OCI-LY7 (cell line): ENCODE results near the gene PTPA. TPM values are rescaled to one million over a fixed set of nuclear protein-coding genes. Genes with fewer than 3 reads are reported as not detected.
"Not testable (repeated sequence)": the region's sequence is repeated elsewhere in the genome, so short reads cannot be mapped to it uniquely, and the experiment has no call there.

ENCODE experiments used
- BruUV-seq: library from RNA; stranded (reverse); fragments of 400-500 nt; replicated peaks from 2 replicates; lab custom pipeline; 2021; lab: Mats Ljungman, UMichigan
- CTCF ChIA-PET: fragments of 300-600 bp; sonication (Branson Sonifier 250); formaldehyde crosslinking; loops from one replicate; lab custom pipeline; 2022; ENCODE audit warnings: antibody characterized with exemption; ENCODE audit not compliant: unreplicated experiment; lab: Charles Lee
- POLR2A ChIA-PET: fragments of 300-600 bp; sonication (Branson Sonifier 250); formaldehyde crosslinking; loops from one replicate; lab custom pipeline; 2022; ENCODE audit warnings: antibody characterized with exemption; lab: Charles Lee
- DNase-seq: peaks from one replicate; pipeline ENCODE4 v3.0.0-alpha.2; 2015; ENCODE audit warnings: low spot score
- H2AFZ ChIP-seq: fragments of 200-600 bp; sonication (generic), shearing (Covaris generic); 2 replicates; pipeline ENCODE4 v1.6.1; 2014; ENCODE audit warnings: mild to moderate bottlenecking, antibody characterized with exemption, low read length, moderate library complexity
- H3K27ac ChIP-seq: fragments of 200-600 bp; sonication (generic); 2 replicates; pipeline ENCODE4 v1.5.1; 2014; ENCODE audit warnings: mixed run types, low read depth, mild to moderate bottlenecking, moderate library complexity, low read length, inconsistent platforms; ENCODE audit not compliant: poor library complexity, severe bottlenecking
- H3K36me3 ChIP-seq: fragments of 200-600 bp; sonication (generic); 2 replicates; pipeline ENCODE4 v1.6.1; 2014; ENCODE audit warnings: mild to moderate bottlenecking, antibody characterized with exemption, low read length, moderate library complexity, mixed read lengths; ENCODE audit not compliant: insufficient read depth
- H3K4me1 ChIP-seq: fragments of 200-600 bp; sonication (generic); 2 replicates; pipeline ENCODE4 v1.5.1; 2014; ENCODE audit warnings: mild to moderate bottlenecking, low read length; ENCODE audit not compliant: insufficient read depth, poor library complexity, severe bottlenecking
- H3K4me2 ChIP-seq: fragments of 200-600 bp; sonication (generic); 2 replicates; pipeline ENCODE4 v1.6.1; 2014; ENCODE audit warnings: mild to moderate bottlenecking, low read length
- H3K4me3 ChIP-seq: fragments of 200-600 bp; sonication (generic); 2 replicates; pipeline ENCODE4 v1.5.1; 2014; ENCODE audit warnings: mild to moderate bottlenecking, low read depth, low read length; ENCODE audit not compliant: poor library complexity, severe bottlenecking
- H3K79me2 ChIP-seq: fragments of 200-600 bp; sonication (generic); 2 replicates; pipeline ENCODE4 v1.6.1; 2016; ENCODE audit warnings: low read depth, mild to moderate bottlenecking, low read length, moderate library complexity, mixed read lengths; ENCODE audit not compliant: insufficient read depth
- H3K9me2 ChIP-seq: fragments of 200-600 bp; sonication (generic); 2 replicates; pipeline ENCODE4 v1.6.1; 2016; ENCODE audit warnings: mild to moderate bottlenecking, low read length, mixed read lengths; ENCODE audit not compliant: insufficient read depth
- H3K9me3 ChIP-seq: fragments of 200-600 bp; sonication (generic); 2 replicates; pipeline ENCODE4 v1.6.1; 2014; ENCODE audit warnings: mild to moderate bottlenecking, mixed run types, low read length, mixed read lengths
- H4K20me1 ChIP-seq: fragments of 200-600 bp; sonication (generic); 2 replicates; pipeline ENCODE4 v1.6.1; 2014; ENCODE audit warnings: mild to moderate bottlenecking, antibody characterized with exemption, low read length, moderate library complexity, mixed read lengths; ENCODE audit not compliant: insufficient read depth
- CTCF ChIP-seq: fragments of 200-600 bp; sonication (generic); conservative IDR thresholded peaks from 2 replicates; pipeline ENCODE4 v1.5.1; 2014; ENCODE audit warnings: mild to moderate bottlenecking, antibody characterized with exemption, low read length, moderate library complexity, mixed read lengths
- EZH2phosphoT487 ChIP-seq: fragments of 200-600 bp; sonication (generic); IDR thresholded peaks from 2 replicates; pipeline ENCODE4 v1.6.1; 2018; ENCODE audit warnings: low read depth, borderline replicate concordance, mild to moderate bottlenecking, mixed run types, antibody characterized with exemption, low read length, moderate library complexity, mixed read lengths
- intact Hi-C: fragments of 100-400 bp; cut with micrococcal nuclease; formaldehyde crosslinking; loops from one replicate; pipeline ENCODE4 v1.10.0; 2022; ENCODE audit not compliant: unreplicated experiment
- total RNA-seq, 2 experiments: library from RNA; depleted of rRNA in 1 of 2; stranded (reverse); fragments of >200 nt in 1 of 2; shearing (Covaris generic) in 1 of 2; gene quantifications; 2 replicates each; pipeline ENCODE4 v1.2.3, GENCODE V29; 2014 to 2022

PTPA gene
- total RNA-seq, 2 experiments from 2014 or later, result 106 to 111 TPM

DNA sequence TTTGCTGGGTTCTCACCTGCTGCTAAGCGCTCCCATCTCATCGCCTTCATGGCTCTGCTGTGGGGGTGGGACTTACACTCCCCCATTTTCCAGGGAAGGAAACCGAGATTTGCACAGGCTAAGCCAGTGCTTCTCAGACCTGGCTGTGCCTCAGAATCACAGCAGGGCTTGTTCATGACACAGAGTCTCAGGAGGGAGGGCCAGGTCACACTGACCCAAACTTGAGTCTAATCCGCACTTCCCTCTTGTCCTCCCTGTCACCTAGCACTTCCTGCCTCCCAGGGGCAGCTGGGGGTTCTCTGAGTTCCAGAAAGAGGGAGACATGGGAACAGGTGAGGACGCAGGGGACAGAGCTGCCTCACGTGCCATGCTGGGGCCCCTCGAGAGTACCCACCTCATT lies 82.4 kb downstream of the PTPA start:
- POLR2A ChIA-PET, result no interaction called here
- H3K9me3 ChIP-seq, result 0 out of 2 replicates have a peak, but pooled peaks cover 6% of the 10 kb centered on the region
- no peak overlapping the region for H3K4me3 ChIP-seq
- H3K36me3 ChIP-seq, result no peaks in the 10 kb centered on the region
- no peaks in the 10 kb centered on the region for H3K4me1 ChIP-seq
- CTCF ChIA-PET, result no interaction called here
- no peak for DNase-seq
- TF ChIP-seq CTCF (no peak), EZH2phosphoT487 (no peak)
- intact Hi-C loops, result no loop called here
- no peak overlapping the region for H3K27ac ChIP-seq
- no TSS peak for BruUV-seq
- H3K4me2 ChIP-seq, result no peak overlapping the region
- no peaks in the 10 kb centered on the region for H3K79me2 ChIP-seq
- no peaks in the 10 kb centered on the region for H3K9me2 ChIP-seq
- no peaks in the 10 kb centered on the region for H4K20me1 ChIP-seq
- H2AFZ ChIP-seq, result no peak overlapping the region

- H3K9me3 ChIP-seq, result 0 out of 2 replicates have a peak, but pooled peaks cover 6% of the 10 kb centered on the region
- intact Hi-C loops, result no loop called here
- no peaks in the 10 kb centered on the region for H3K79me2 ChIP-seq
- no peaks in the 10 kb centered on the region for H3K36me3 ChIP-seq
- no peaks in the 10 kb centered on the region for H3K9me2 ChIP-seq
- H4K20me1 ChIP-seq, result no peaks in the 10 kb centered on the region
- no peak overlapping the region for H3K4me2 ChIP-seq
- H3K4me1 ChIP-seq, result no peaks in the 10 kb centered on the region
- ChIA-PET POLR2A (no interaction called here), CTCF (no interaction called here)
- TF ChIP-seq CTCF (no peak), EZH2phosphoT487 (no peak)
- BruUV-seq, result no TSS peak
- no peak overlapping the region for H3K27ac ChIP-seq
- H3K4me3 ChIP-seq, result no peak overlapping the region
- H2AFZ ChIP-seq, result no peak overlapping the region
- no peak for DNase-seq
Measured at GRCh38 chr9:129194221-129194620, 83.0 kb downstream of the PTPA start.

- no peaks in the 10 kb centered on the region for H3K79me2 ChIP-seq
- H3K4me2 ChIP-seq, result no peak overlapping the region
- BruUV-seq, result no TSS peak
- no peak for DNase-seq
- ChIA-PET POLR2A (no interaction called here), CTCF (no interaction called here)
- no peaks in the 10 kb centered on the region for H4K20me1 ChIP-seq
- intact Hi-C loops, result no loop called here
- no peak overlapping the region for H3K4me3 ChIP-seq
- H3K36me3 ChIP-seq, result no peaks in the 10 kb centered on the region
- no peaks in the 10 kb centered on the region for H3K4me1 ChIP-seq
- H3K9me3 ChIP-seq, result 0 out of 2 replicates have a peak, but pooled peaks cover 6% of the 10 kb centered on the region
- no peak overlapping the region for H3K27ac ChIP-seq
- H3K9me2 ChIP-seq, result no peaks in the 10 kb centered on the region
- no peak overlapping the region for H2AFZ ChIP-seq
- TF ChIP-seq EZH2phosphoT487 (no peak), CTCF (no peak)
Measured at GRCh38 chr9:129195606-129196005, 84.4 kb downstream of the PTPA start.

- H3K4me2 ChIP-seq, H3K9me3 ChIP-seq, DNase-seq, H4K20me1 ChIP-seq, H2AFZ ChIP-seq, H3K27ac ChIP-seq, H3K9me2 ChIP-seq, H3K4me1 ChIP-seq, POLR2A ChIA-PET, intact Hi-C loops, CTCF ChIA-PET, H3K4me3 ChIP-seq, H3K79me2 ChIP-seq, BruUV-seq, H3K36me3 ChIP-seq: not testable (repeated sequence)
Measured at GRCh38 chr9:129197045-129197444, 85.8 kb downstream of the PTPA start.
